Endothelial cell of umbilical vein (primary cell): ENCODE data around the gene POFUT2. TPM values are rescaled to one million over a fixed set of nuclear protein-coding genes. Genes with fewer than 3 reads are reported as not detected.

Experiments
- BruUV-seq: library from RNA; stranded (reverse); fragments of 400-500 nt; replicated peaks from 2 replicates; lab custom pipeline; 2021; lab: Mats Ljungman, UMichigan
- CTCF ChIA-PET: fragments of 300-600, 350-600 bp; sonication (Branson Sonifier 250); formaldehyde crosslinking; loops from one replicate; lab custom pipeline; 2021; ENCODE audit warnings: antibody characterized with exemption, inconsistent platforms; lab: Charles Lee
- POLR2A ChIA-PET: fragments of 300-600, 350-600 bp; sonication (Branson Sonifier 250); formaldehyde crosslinking; loops from one replicate; lab custom pipeline; 2021; ENCODE audit warnings: antibody characterized with exemption, inconsistent platforms; lab: Charles Lee
- DNase-seq: peaks from one replicate; pipeline ENCODE4 v3.0.0-alpha.2; 2011; ENCODE audit warnings: low read depth, low spot score
- FAIRE-seq: peaks from 2 replicates; lab custom pipeline; 2011; peaks lifted over from hg19 to GRCh38; lab: Jason Lieb, UNC
- H2AFZ ChIP-seq: 2 replicates; pipeline ENCODE4 v1.6.0; 2012; ENCODE audit warnings: low read depth, low read length, control low read depth, inconsistent platforms
- H3K27ac ChIP-seq: 2 replicates; pipeline ENCODE4 v1.5.1; 2011; ENCODE audit warnings: low read depth, mild to moderate bottlenecking, control low read depth, low read length, moderate library complexity; ENCODE audit not compliant: insufficient read depth
- H3K27me3 ChIP-seq, 2 experiments: 2 replicates each; pipeline versions ENCODE4 v1.6.0 to v1.6.1; 2011; ENCODE audit warnings: low read length in 2 of 2, mixed read lengths in 1 of 2; ENCODE audit not compliant: control insufficient read depth in 2 of 2, insufficient read depth in 2 of 2
- H3K36me3 ChIP-seq, 2 experiments: 2 replicates in 1 of 2; 3 replicates in 1 of 2; pipeline ENCODE4 v1.5.1; 2011; ENCODE audit warnings: low read length in 2 of 2, mild to moderate bottlenecking in 1 of 2, moderate library complexity in 1 of 2; ENCODE audit not compliant: control insufficient read depth in 2 of 2, insufficient read depth in 2 of 2; ENCODE audit errors: extremely low read depth in 1 of 2
- H3K4me1 ChIP-seq: 3 replicates; pipeline ENCODE4 v1.5.1; 2011; ENCODE audit warnings: mild to moderate bottlenecking, low read length; ENCODE audit not compliant: control insufficient read depth, insufficient read depth; ENCODE audit errors: extremely low read depth
- H3K4me2 ChIP-seq: 2 replicates; pipeline ENCODE4 v1.6.1; 2011; ENCODE audit warnings: low read length, control low read depth, mixed read lengths; ENCODE audit not compliant: insufficient read depth
- H3K4me3 ChIP-seq, 3 experiments: fragments of 200-600 bp in 1 of 3; sonication (generic), shearing (Covaris generic) in 1 of 3; replicated peaks in 1 of 3; 2 replicates each; pipeline ENCODE4 v1.5.1; 2011 to 2016; ENCODE audit warnings: control low read depth in 3 of 3, low read length in 3 of 3, mild to moderate bottlenecking in 2 of 3, inconsistent platforms in 1 of 3, low read depth in 1 of 3, moderate library complexity in 1 of 3; ENCODE audit not compliant: insufficient read depth in 1 of 3
- H3K79me2 ChIP-seq: 2 replicates; pipeline ENCODE4 v1.6.0; 2012; ENCODE audit warnings: low read length, inconsistent platforms; ENCODE audit not compliant: control insufficient read depth, insufficient read depth
- H3K9ac ChIP-seq: replicated peaks from 2 replicates; pipeline ENCODE3; 2011; ENCODE audit warnings: low read length, control low read depth; ENCODE audit not compliant: insufficient read depth; ENCODE audit errors: extremely low read depth
- H3K9me1 ChIP-seq: replicated peaks from 3 replicates; pipeline ENCODE4 v1.6.0; 2011; ENCODE audit warnings: mild to moderate bottlenecking, low read length; ENCODE audit not compliant: control insufficient read depth, insufficient read depth; ENCODE audit errors: extremely low read depth
- H3K9me3 ChIP-seq: replicated peaks from 2 replicates; pipeline ENCODE4 v1.5.1; 2012; ENCODE audit warnings: low read length, inconsistent platforms; ENCODE audit not compliant: control insufficient read depth, insufficient read depth
- H4K20me1 ChIP-seq: replicated peaks from 2 replicates; pipeline ENCODE3; 2011; ENCODE audit warnings: mild to moderate bottlenecking, low read length; ENCODE audit not compliant: control insufficient read depth, insufficient read depth; ENCODE audit errors: extremely low read depth
- CTCF ChIP-seq, 2 donors: IDR thresholded peaks; 1 replicate in 1 of 2; 2 replicates in 1 of 2; pipeline ENCODE4 v1.5.1; 2011; ENCODE audit warnings: low read length in 2 of 2, mild to moderate bottlenecking in 2 of 2, moderate library complexity in 2 of 2, control low read depth in 1 of 2, inconsistent platforms in 1 of 2, low read depth in 1 of 2; ENCODE audit not compliant: insufficient read depth in 1 of 2; ENCODE audit errors: extremely low read depth in 1 of 2
- EZH2 ChIP-seq: IDR thresholded peaks from 2 replicates; pipeline ENCODE4 v1.6.1; 2012; ENCODE audit warnings: borderline replicate concordance, low read depth, mild to moderate bottlenecking, moderate library complexity, low read length, inconsistent platforms; ENCODE audit not compliant: severe bottlenecking
- FOS ChIP-seq: IDR thresholded peaks from 2 replicates; pipeline ENCODE4 v1.6.1; 2011; ENCODE audit warnings: mild to moderate bottlenecking, low read length, moderate library complexity, borderline replicate concordance; ENCODE audit not compliant: insufficient read depth
- GATA2 ChIP-seq: IDR thresholded peaks from 2 replicates; pipeline ENCODE4 v1.7.0; 2011; ENCODE audit warnings: low read depth, mild to moderate bottlenecking, moderate library complexity, mixed read lengths, low read length; ENCODE audit not compliant: insufficient read length, insufficient read depth
- JUN ChIP-seq: IDR thresholded peaks from 2 replicates; pipeline ENCODE4 v1.6.1; 2011; ENCODE audit warnings: borderline replicate concordance, low read depth; ENCODE audit not compliant: insufficient read length, insufficient read depth
- MAX ChIP-seq: IDR thresholded peaks from 2 replicates; pipeline ENCODE4 v1.6.1; 2011; ENCODE audit not compliant: insufficient read depth, insufficient read length
- MYC ChIP-seq: IDR thresholded peaks from one replicate; pipeline ENCODE4 v1.6.1; 2011; ENCODE audit warnings: mild to moderate bottlenecking, low read depth, low read length
- POLR2A ChIP-seq: IDR thresholded peaks from 2 replicates; pipeline ENCODE4 v1.6.1; 2012; ENCODE audit warnings: low read depth, mild to moderate bottlenecking, control low read depth, low read length
- POLR2AphosphoS5 ChIP-seq: IDR thresholded peaks from 2 replicates; pipeline ENCODE4 v1.6.1; 2012; ENCODE audit warnings: low read depth, mild to moderate bottlenecking, control low read depth, low read length, moderate library complexity; ENCODE audit not compliant: insufficient read depth
- dilution Hi-C: fragments of 300-500 bp; cut with MboI; formaldehyde crosslinking; loops from one replicate; pipeline ENCODE4 v1.15.0; 2019; ENCODE audit warnings: low sequenced_read_pairs; ENCODE audit not compliant: extremely low pct_ligation_motif_present
- intact Hi-C: fragments of 100-400 bp; cut with micrococcal nuclease; formaldehyde crosslinking; loops from one replicate; pipeline ENCODE4 v1.10.0; 2022
- polyA plus RNA-seq, 4 experiments: library from polyadenylated mRNA; depleted of rRNA in 3 of 4; stranded (reverse) in 3 of 4; unstranded in 1 of 4; fragments of >200 nt; gene quantifications; 2 replicates each; pipeline versions ENCODE4 v1.2.1 to v1.2.3, GENCODE V29; 2011 to 2012; ENCODE audit warnings: missing spikeins in 1 of 4
- total RNA-seq: library from RNA; stranded (reverse); gene quantifications from 2 replicates; pipeline ENCODE4 v1.2.3, GENCODE V29; 2021

Gene POFUT2
- total and polyA plus RNA-seq, 2 donors (not counting 3 experiments of a cell fraction or from before 2014, with no cell fraction given): 30.7 to 47.5 TPM

GRCh38 chr21:45278156-45278911 lies 9.4 kb downstream of the POFUT2 start:
- peaks cover 5 to 47% of the 10 kb centered on the region in 2 experiments for H3K36me3 ChIP-seq
- no TSS peak for BruUV-seq
- FAIRE-seq (no peak), DNase-seq (no peak)
- peaks cover 13% of the 10 kb centered on the region for H3K79me2 ChIP-seq
- no peaks in the 10 kb centered on the region for H3K27me3 ChIP-seq
- no peak overlapping the region for H2AFZ ChIP-seq
- H3K9ac ChIP-seq: no peak overlapping the region
- dilution Hi-C loops (no loop called here), intact Hi-C loops (no loop called here)
- H3K27ac ChIP-seq: no peak overlapping the region
- no peaks in the 10 kb centered on the region for H3K9me1 ChIP-seq
- TF ChIP-seq GATA2 (no peak), CTCF (IDR thresholded peaks at IDR 0.05; ENCODE audit: extremely low read depth in 1 of 2, insufficient read depth in 1 of 2, low read depth in 1 of 2, low read length in 2 of 2) (no peak), POLR2A (no peak), JUN (no peak), FOS (no peak), POLR2AphosphoS5 (no peak), MAX (no peak), EZH2 (no peak), MYC (no peak)
- no peaks in the 10 kb centered on the region for H3K4me1 ChIP-seq
- no peaks in the 10 kb centered on the region for H4K20me1 ChIP-seq
- no peak overlapping the region for H3K4me2 ChIP-seq
- no peak overlapping the region for H3K4me3 ChIP-seq
- no peaks in the 10 kb centered on the region for H3K9me3 ChIP-seq
- POLR2A ChIA-PET: no interaction called here
- CTCF ChIA-PET: no interaction called here
